OCI-LY1 (cell line): ENCODE data around the gene CYB5R2.

Experiments
- H2AFZ ChIP-seq: fragments of 200-600 bp; sonication (generic), shearing (Covaris generic); 2 replicates; pipeline ENCODE4 v1.6.0; 2014; ENCODE audit warnings: antibody characterized with exemption, mild to moderate bottlenecking, low read length
- H3F3A ChIP-seq: fragments of 200-600 bp; sonication (generic), shearing (Covaris generic); 2 replicates; pipeline ENCODE4 v1.6.0; 2014; ENCODE audit warnings: mild to moderate bottlenecking, antibody characterized with exemption, low read length, moderate library complexity; ENCODE audit not compliant: insufficient read depth
- H3K27ac ChIP-seq: fragments of 200-600 bp; sonication (generic); 2 replicates; pipeline ENCODE4 v1.5.1; 2014; ENCODE audit warnings: low read length, mixed run types, mild to moderate bottlenecking, low read depth; ENCODE audit not compliant: poor library complexity, severe bottlenecking
- H3K27me3 ChIP-seq: fragments of 200-600 bp; sonication (generic); 2 replicates; pipeline ENCODE4 v1.6.0; 2014; ENCODE audit warnings: antibody characterized with exemption, mild to moderate bottlenecking, low read length, moderate library complexity; ENCODE audit not compliant: insufficient read depth
- H3K36me3 ChIP-seq: fragments of 200-600 bp; sonication (generic); 2 replicates; pipeline ENCODE4 v1.6.1; 2014; ENCODE audit warnings: mild to moderate bottlenecking, antibody characterized with exemption, low read length, moderate library complexity, mixed read lengths; ENCODE audit not compliant: insufficient read depth
- H3K4me1 ChIP-seq: fragments of 200-600 bp; sonication (generic); 2 replicates; pipeline ENCODE4 v1.5.1; 2014; ENCODE audit warnings: mild to moderate bottlenecking, low read length, moderate library complexity; ENCODE audit not compliant: insufficient read depth, severe bottlenecking
- H3K4me2 ChIP-seq: fragments of 200-600 bp; sonication (generic), shearing (Covaris generic); 2 replicates; pipeline ENCODE4 v1.6.1; 2014; ENCODE audit warnings: low read length
- H3K4me3 ChIP-seq: fragments of 200-600 bp; sonication (generic); 2 replicates; pipeline ENCODE4 v1.5.1; 2014; ENCODE audit warnings: low read length, low read depth, mild to moderate bottlenecking, mixed read lengths; ENCODE audit not compliant: poor library complexity, severe bottlenecking
- H3K79me2 ChIP-seq: fragments of 200-600 bp; shearing (Covaris generic); 2 replicates; pipeline ENCODE4 v1.6.1; 2016; ENCODE audit warnings: mixed run types, low read length, mixed read lengths; ENCODE audit not compliant: insufficient read depth
- H3K9ac ChIP-seq: fragments of 200-600 bp; sonication (generic), shearing (Covaris generic); 2 replicates; pipeline ENCODE4 v1.6.1; 2014; ENCODE audit warnings: mild to moderate bottlenecking, low read length, mixed read lengths
- H3K9me2 ChIP-seq: fragments of 200-600 bp; sonication (generic), shearing (Covaris generic); 2 replicates; pipeline ENCODE4 v1.6.1; 2014; ENCODE audit warnings: low read depth, mild to moderate bottlenecking, low read length, mixed read lengths
- H3K9me3 ChIP-seq: fragments of 200-600 bp; shearing (Covaris generic); 2 replicates; pipeline ENCODE4 v1.6.1; 2014; ENCODE audit warnings: low read length, mixed read lengths
- H4K20me1 ChIP-seq: fragments of 200-600 bp; sonication (generic), shearing (Covaris generic); 2 replicates; pipeline ENCODE4 v1.6.0; 2016; ENCODE audit warnings: mild to moderate bottlenecking, low read length; ENCODE audit not compliant: insufficient read depth
- EZH2 ChIP-seq: fragments of 200-600 bp; sonication (generic), shearing (Covaris generic); IDR thresholded peaks from 2 replicates; pipeline ENCODE4 v1.8.0; 2017; ENCODE audit warnings: borderline replicate concordance, mixed run types, mild to moderate bottlenecking, antibody characterized with exemption, low read length, moderate library complexity, mixed read lengths
- TF ChIP-seq, protein P1 (sequence below): fragments of 200-600 bp; sonication (generic), shearing (Covaris generic); IDR thresholded peaks from 2 replicates; pipeline ENCODE4 v1.5.1; 2017; ENCODE audit warnings: mild to moderate bottlenecking, antibody characterized with exemption, low read length, moderate library complexity, mixed read lengths

Gene CYB5R2

DNA sequence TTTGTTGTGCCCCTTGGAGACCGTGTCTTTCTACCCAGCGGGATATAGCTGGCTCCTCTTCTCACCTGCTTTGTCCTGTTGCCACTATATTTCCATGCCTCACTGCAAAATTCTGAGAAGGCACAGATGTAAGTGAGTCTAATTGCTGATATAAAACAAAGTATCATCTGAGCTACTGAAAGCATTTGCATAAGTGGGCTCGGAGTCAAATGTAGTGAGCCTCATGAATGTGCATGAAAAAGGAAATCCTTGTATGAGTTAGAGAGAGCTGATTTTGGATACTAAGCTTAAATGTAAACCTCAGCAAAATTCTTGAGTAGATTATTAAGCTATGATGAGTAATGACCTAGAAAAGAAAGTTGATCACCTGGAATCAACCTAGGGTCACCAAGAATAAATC lies 19.1 kb upstream of the CYB5R2 start:
- H3K27me3 ChIP-seq = no peaks in the 10 kb centered on the region
- H3K4me2 ChIP-seq = no peak overlapping the region
- TF ChIP-seq, protein P1, sequence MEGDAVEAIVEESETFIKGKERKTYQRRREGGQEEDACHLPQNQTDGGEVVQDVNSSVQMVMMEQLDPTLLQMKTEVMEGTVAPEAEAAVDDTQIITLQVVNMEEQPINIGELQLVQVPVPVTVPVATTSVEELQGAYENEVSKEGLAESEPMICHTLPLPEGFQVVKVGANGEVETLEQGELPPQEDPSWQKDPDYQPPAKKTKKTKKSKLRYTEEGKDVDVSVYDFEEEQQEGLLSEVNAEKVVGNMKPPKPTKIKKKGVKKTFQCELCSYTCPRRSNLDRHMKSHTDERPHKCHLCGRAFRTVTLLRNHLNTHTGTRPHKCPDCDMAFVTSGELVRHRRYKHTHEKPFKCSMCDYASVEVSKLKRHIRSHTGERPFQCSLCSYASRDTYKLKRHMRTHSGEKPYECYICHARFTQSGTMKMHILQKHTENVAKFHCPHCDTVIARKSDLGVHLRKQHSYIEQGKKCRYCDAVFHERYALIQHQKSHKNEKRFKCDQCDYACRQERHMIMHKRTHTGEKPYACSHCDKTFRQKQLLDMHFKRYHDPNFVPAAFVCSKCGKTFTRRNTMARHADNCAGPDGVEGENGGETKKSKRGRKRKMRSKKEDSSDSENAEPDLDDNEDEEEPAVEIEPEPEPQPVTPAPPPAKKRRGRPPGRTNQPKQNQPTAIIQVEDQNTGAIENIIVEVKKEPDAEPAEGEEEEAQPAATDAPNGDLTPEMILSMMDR = no peak
- TF ChIP-seq EZH2 = no peak
- no peak overlapping the region for H3K9ac ChIP-seq
- no peaks in the 10 kb centered on the region for H3K36me3 ChIP-seq
- no peaks in the 10 kb centered on the region for H3F3A ChIP-seq
- H3K4me1 ChIP-seq = peaks cover 4% of the 10 kb centered on the region
- no peak overlapping the region for H2AFZ ChIP-seq
- H3K9me2 ChIP-seq = no peaks in the 10 kb centered on the region
- no peak overlapping the region for H3K4me3 ChIP-seq
- no peaks in the 10 kb centered on the region for H3K79me2 ChIP-seq
- H3K27ac ChIP-seq = no peak overlapping the region
- H4K20me1 ChIP-seq = no peaks in the 10 kb centered on the region
- H3K9me3 ChIP-seq = no peaks in the 10 kb centered on the region

DNA sequence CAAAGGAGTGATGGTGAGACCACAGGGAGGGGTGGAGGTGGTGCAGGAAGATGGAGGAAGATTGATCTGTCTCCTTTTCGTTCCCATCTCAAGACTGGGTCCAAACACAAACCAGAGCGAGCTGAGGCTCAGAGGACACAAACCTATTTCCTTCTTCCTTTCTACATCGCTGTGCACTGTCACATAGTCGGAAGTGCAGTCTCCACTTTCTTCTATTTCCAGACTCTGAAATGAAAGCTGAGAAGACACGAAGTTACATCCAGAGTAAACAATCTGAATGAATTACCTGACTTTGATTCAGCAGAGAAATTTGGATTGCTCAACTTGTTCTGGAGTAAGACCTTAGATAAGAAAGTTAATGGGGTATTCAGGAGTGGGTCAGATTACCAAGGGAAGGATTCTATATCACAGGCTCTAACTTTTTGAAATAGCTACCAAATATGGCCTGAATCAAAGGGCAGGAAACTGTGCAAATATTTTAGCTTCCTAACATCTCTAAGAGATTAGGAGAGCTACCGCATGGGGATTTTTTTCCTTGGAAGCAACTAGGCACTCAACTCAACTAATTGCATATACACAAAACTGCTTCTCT lies 18.6 kb upstream of the CYB5R2 start:
- Histone ChIP-seq H3K9me2 (no peaks in the 10 kb centered on the region), H3K4me2 (no peak overlapping the region), H3K9me3 (no peaks in the 10 kb centered on the region)

DNA sequence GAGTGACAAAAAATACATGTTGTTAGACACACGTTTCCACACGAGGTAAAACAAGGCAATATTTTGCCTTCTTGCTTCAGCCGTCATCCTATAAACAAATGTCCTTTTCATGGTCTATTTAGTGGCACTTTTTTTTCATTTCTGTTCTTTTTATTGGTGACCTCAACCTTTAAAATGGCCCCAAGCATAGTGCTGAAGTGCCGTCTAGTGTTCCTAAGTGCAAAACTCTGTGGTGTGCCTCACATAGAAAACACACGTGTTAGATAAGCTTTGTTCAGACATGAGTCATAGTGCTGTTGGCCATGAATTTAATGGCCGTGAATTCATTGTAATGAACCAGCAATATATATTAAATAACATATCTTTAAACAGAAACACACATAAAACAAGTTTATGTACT lies 17.3 kb upstream of the CYB5R2 start:
- no peak overlapping the region for H3K27ac ChIP-seq
- H3K9ac ChIP-seq = no peak overlapping the region
- no peaks in the 10 kb centered on the region for H4K20me1 ChIP-seq
- TF ChIP-seq, protein P1 = no peak
- no peak for TF ChIP-seq EZH2
- no peaks in the 10 kb centered on the region for H3F3A ChIP-seq
- H3K9me3 ChIP-seq = no peaks in the 10 kb centered on the region
- peaks cover 4% of the 10 kb centered on the region for H3K4me1 ChIP-seq
- no peak overlapping the region for H3K4me2 ChIP-seq
- H3K36me3 ChIP-seq = no peaks in the 10 kb centered on the region
- H3K9me2 ChIP-seq = no peaks in the 10 kb centered on the region
- no peaks in the 10 kb centered on the region for H3K27me3 ChIP-seq
- H3K4me3 ChIP-seq = no peak overlapping the region
- no peak overlapping the region for H2AFZ ChIP-seq
- no peaks in the 10 kb centered on the region for H3K79me2 ChIP-seq

More for the DNA sequence above, 18.6 kb upstream of the CYB5R2 start:
- no peak overlapping the region for H3K9ac ChIP-seq
- peaks cover 4% of the 10 kb centered on the region for H3K4me1 ChIP-seq
- no peaks in the 10 kb centered on the region for H3K36me3 ChIP-seq
- no peaks in the 10 kb centered on the region for H3K27me3 ChIP-seq
- H2AFZ ChIP-seq = no peak overlapping the region
- no peaks in the 10 kb centered on the region for H4K20me1 ChIP-seq
- no peaks in the 10 kb centered on the region for H3K79me2 ChIP-seq
- H3K27ac ChIP-seq = no peak overlapping the region
- no peak overlapping the region for H3K4me3 ChIP-seq
- no peaks in the 10 kb centered on the region for H3F3A ChIP-seq
- no peak for TF ChIP-seq EZH2
- TF ChIP-seq, protein P1 = no peak
